ENCODE results near the gene AARS2. TPM values are rescaled to one million over a fixed set of nuclear protein-coding genes. Genes with fewer than 3 reads are reported as not detected.

AARS2 gene
- total RNA-seq, 6 donors from 2014 or later, result 11.1 to 23.0 (median 12.0) TPM

GRCh38 chr6:44278315-44278714 lies 34.8 kb downstream of the AARS2 start:
- Histone ChIP-seq H3K27ac (no peak overlapping the region), H3K4me3 (no peak overlapping the region), H3K4me1 (peaks cover 9 to 11% (median 10%) of the 10 kb centered on the region in 4 donors), H3K27me3 (peaks cover 0 to 23% (median 10%) of the 10 kb centered on the region in 4 donors), H3K9me3 (no peaks in the 10 kb centered on the region), H3K36me3 (no peaks in the 10 kb centered on the region)
- TF ChIP-seq EP300 (IDR thresholded peaks at IDR 0.05) (no peak), POLR2AphosphoS5 (IDR thresholded peaks at IDR 0.05) (no peak), POLR2A (IDR thresholded peaks at IDR 0.05) (no peak)
- TF ChIP-seq, protein P1, sequence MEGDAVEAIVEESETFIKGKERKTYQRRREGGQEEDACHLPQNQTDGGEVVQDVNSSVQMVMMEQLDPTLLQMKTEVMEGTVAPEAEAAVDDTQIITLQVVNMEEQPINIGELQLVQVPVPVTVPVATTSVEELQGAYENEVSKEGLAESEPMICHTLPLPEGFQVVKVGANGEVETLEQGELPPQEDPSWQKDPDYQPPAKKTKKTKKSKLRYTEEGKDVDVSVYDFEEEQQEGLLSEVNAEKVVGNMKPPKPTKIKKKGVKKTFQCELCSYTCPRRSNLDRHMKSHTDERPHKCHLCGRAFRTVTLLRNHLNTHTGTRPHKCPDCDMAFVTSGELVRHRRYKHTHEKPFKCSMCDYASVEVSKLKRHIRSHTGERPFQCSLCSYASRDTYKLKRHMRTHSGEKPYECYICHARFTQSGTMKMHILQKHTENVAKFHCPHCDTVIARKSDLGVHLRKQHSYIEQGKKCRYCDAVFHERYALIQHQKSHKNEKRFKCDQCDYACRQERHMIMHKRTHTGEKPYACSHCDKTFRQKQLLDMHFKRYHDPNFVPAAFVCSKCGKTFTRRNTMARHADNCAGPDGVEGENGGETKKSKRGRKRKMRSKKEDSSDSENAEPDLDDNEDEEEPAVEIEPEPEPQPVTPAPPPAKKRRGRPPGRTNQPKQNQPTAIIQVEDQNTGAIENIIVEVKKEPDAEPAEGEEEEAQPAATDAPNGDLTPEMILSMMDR (IDR thresholded peaks at IDR 0.05), result no peak
- DNase-seq (no peak), ATAC-seq (ENCODE audit: low FRiP score in 2 of 2) (no peak)
- 50 to 66% methylated on average over 3 of the region's 3 CpGs for WGBS, 2 donors

- Histone ChIP-seq H3K9me3 (no peaks in the 10 kb centered on the region), H3K4me3 (no peak overlapping the region), H3K36me3 (no peaks in the 10 kb centered on the region), H3K27ac (no peak overlapping the region), H3K27me3 (peaks cover 0 to 26% (median 11%) of the 10 kb centered on the region in 4 donors), H3K4me1 (peaks cover 9 to 11% (median 10%) of the 10 kb centered on the region in 4 donors)
- TF ChIP-seq POLR2A (IDR thresholded peaks at IDR 0.05), result no peak
- TF ChIP-seq EP300 (IDR thresholded peaks at IDR 0.05), result no peak
- TF ChIP-seq, protein P1 (IDR thresholded peaks at IDR 0.05), result no peak
- no peak for TF ChIP-seq POLR2AphosphoS5 (IDR thresholded peaks at IDR 0.05)
- DNase-seq (peak in 1 of 2 donors; percentile 25), ATAC-seq (ENCODE audit: low FRiP score in 2 of 2) (no peak)
- WGBS, 2 donors, result 80 to 84% methylated on average over 7 of the region's 7 CpGs
These were observed 35.4 kb downstream of the AARS2 start for GRCh38 chr6:44277763-44278162.

DNA sequence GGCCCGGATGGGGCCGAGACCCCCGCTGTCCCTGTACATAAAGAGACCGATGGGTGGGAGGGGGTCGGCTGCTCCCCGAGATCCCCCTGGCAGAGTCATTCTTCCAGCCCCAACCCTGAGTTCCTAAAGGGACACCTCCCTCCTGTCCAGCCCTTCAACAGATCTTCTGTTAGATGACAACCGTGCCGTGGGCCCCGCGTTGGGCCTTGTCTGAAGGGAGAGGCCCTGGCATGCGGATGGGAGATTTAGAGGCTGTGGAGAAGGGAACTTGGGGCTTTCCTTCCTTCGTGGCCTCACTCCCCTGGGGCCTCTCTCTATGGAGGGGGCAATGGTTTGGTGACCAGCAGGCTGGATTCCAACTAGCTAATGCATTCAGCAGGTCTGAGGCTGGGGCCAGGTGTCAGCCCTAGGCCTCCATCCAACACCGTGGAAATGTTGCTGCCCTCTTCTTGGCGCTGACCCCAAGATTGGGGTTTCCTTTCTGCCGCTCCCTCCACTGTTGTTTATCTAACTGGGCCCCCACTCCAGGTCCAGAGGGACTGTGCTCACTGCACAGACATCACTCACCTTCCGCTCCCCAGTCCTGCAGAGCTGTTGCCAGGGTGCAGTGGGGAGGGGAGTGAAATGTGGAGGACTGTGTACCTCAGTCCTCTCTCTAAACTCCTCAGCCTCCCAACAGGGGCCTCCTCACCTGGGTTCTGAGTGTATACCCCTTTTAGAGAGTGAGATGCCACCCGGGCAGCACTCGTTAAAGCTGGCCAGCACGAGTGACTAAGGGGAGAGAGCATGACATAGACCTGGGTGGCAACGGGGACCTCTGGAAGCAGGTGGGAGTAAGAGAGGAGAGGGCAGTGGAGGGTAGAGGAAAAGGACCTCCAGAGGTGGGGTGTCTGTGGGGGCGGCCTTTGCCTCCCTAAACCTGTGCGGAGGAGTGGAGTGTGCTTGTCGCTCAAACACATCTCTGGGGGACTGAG lies 36.2 kb downstream of the AARS2 start:
- H3K27ac ChIP-seq, result no peak overlapping the region
- no peak for ATAC-seq (ENCODE audit: low FRiP score in 2 of 2)
- no peak overlapping the region for H3K4me3 ChIP-seq
- TF ChIP-seq, protein P1 (IDR thresholded peaks at IDR 0.05), result no peak
- TF ChIP-seq POLR2A (IDR thresholded peaks at IDR 0.05), result no peak
- TF ChIP-seq POLR2AphosphoS5 (IDR thresholded peaks at IDR 0.05), result no peak
- TF ChIP-seq EP300 (IDR thresholded peaks at IDR 0.05), result no peak
- DNase-seq, result no peak
- H3K9me3 ChIP-seq, result no peaks in the 10 kb centered on the region
- peaks cover 9 to 11% (median 10%) of the 10 kb centered on the region in 4 donors for H3K4me1 ChIP-seq
- H3K36me3 ChIP-seq, result no peaks in the 10 kb centered on the region
- whole genome bisulfite sequencing, 2 donors, result 79 to 82% methylated on average over 21 to 23 of the region's 23 CpGs
- H3K27me3 ChIP-seq, result peaks cover 0 to 31% (median 15%) of the 10 kb centered on the region in 4 donors

DNA sequence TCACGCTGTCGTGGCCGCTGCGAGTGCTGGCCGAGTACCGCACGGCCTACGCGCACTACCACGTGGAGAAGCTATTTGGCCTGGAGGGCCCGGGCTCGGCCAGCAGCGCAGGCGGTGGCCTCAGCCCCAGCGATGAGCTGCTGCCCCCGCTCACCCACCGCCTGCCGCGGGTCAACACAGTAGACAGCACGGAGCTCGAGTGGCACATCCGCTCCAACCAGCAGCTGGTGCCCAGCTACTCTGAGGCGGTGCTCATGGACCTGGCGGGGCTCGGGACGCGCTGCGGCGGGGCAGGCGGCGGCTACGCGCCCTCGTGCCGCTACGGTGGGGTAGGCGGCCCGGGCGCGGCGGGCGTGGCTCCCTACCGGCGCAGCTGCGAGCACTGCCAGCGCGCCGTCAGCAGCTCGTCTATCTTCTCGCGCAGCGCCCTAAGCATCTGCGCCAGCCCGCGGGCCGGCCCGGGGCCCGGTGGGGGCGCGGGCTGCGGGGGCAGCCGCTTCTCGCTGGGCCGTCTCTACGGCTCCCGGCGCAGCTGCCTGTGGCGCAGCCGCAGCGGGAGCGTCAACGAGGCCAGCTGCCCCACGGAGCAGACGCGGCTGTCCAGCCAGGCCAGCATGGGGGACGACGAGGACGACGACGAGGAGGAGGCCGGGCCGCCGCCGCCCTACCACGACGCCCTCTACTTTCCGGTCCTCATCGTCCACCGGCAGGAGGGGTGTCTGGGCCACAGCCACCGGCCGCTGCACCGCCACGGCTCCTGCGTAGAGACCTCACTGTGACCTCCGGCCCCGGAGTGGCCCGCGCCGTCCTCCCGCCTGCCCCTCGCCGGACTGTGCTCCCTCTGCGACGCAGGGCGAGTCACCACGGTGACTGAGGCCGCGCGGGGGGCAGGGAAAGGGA lies 37.1 kb downstream of the AARS2 start:
- H3K27ac ChIP-seq, result no peak overlapping the region
- H3K27me3 ChIP-seq, result peaks cover 0 to 37% (median 19%) of the 10 kb centered on the region in 4 donors
- H3K4me3 ChIP-seq, result peak overlapping the region in 3 of 4 donors; percentile 16 to 45 (median 36)
- TF ChIP-seq POLR2AphosphoS5 (IDR thresholded peaks at IDR 0.05), result no peak
- TF ChIP-seq POLR2A (IDR thresholded peaks at IDR 0.05), result no peak
- no peak for TF ChIP-seq EP300 (IDR thresholded peaks at IDR 0.05)
- TF ChIP-seq, protein P1 (IDR thresholded peaks at IDR 0.05), result no peak
- H3K9me3 ChIP-seq, result no peaks in the 10 kb centered on the region
- ATAC-seq (ENCODE audit: low FRiP score in 2 of 2) (peak in 1 of 2 donors; percentile 45), DNase-seq (peak in 1 of 2 donors; percentile 91)
- whole genome bisulfite sequencing, 2 donors, result 22 to 51% methylated on average over 10 to 19 of the region's 109 CpGs
- no peaks in the 10 kb centered on the region for H3K36me3 ChIP-seq
- peaks cover 9 to 15% (median 11%) of the 10 kb centered on the region in 4 donors for H3K4me1 ChIP-seq

Measured in upper lobe of left lung (tissue), 6 donors.